Esophagus squamous epithelium (tissue), 4 donors: ENCODE measurements around the gene KRT27.

ENCODE experiments used
- POLR2A ChIP-seq, 4 donors: fragments of 450-650 bp; IDR thresholded peaks; one replicate each; pipeline ENCODE4 v1.6.1; 2017; ENCODE audit warnings: antibody characterized with exemption in 4 of 4, mild to moderate bottlenecking in 4 of 4, moderate library complexity in 3 of 4
- TF ChIP-seq, protein P1 (sequence below), 6 experiments: fragments of 450-650 bp in 4 of 6; fragments of 200-600 bp in 2 of 6; sonication (generic) in 2 of 6; IDR thresholded peaks; one replicate each; pipeline ENCODE4 v1.5.1; 2016 to 2019; ENCODE audit warnings: antibody characterized with exemption in 6 of 6, mild to moderate bottlenecking in 4 of 6, moderate library complexity in 4 of 6

DNA sequence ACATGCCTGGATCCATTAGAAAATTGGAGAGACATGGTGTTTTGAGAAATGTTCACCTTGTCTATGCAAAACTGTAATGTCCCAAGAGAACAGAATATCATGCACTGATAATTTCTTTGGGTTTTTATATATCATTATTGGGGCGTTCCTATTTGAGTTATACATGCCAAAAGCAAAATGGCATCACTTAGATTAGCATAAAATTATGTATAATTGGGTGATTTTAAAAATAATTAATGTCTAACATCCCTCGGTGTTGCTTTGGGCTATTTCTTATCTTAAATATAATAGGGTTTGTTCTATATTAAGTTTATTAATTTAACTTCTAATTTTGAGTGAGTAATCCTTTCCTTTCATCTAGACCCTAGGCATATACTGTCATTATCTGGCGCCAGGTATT, 17.5 kb upstream of the KRT27 start, which contains the start of gene KRT28:
- TF ChIP-seq, protein P1, sequence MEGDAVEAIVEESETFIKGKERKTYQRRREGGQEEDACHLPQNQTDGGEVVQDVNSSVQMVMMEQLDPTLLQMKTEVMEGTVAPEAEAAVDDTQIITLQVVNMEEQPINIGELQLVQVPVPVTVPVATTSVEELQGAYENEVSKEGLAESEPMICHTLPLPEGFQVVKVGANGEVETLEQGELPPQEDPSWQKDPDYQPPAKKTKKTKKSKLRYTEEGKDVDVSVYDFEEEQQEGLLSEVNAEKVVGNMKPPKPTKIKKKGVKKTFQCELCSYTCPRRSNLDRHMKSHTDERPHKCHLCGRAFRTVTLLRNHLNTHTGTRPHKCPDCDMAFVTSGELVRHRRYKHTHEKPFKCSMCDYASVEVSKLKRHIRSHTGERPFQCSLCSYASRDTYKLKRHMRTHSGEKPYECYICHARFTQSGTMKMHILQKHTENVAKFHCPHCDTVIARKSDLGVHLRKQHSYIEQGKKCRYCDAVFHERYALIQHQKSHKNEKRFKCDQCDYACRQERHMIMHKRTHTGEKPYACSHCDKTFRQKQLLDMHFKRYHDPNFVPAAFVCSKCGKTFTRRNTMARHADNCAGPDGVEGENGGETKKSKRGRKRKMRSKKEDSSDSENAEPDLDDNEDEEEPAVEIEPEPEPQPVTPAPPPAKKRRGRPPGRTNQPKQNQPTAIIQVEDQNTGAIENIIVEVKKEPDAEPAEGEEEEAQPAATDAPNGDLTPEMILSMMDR (IDR thresholded peaks at IDR 0.05): no peak
- TF ChIP-seq POLR2A (IDR thresholded peaks at IDR 0.05): no peak
